Epithelial cell of proximal tubule (primary cell): ENCODE measurements around the gene EMSY. TPM values are rescaled to one million over a fixed set of nuclear protein-coding genes. Genes with fewer than 3 reads are reported as not detected.
"Not testable (repeated sequence)": the region's sequence is repeated elsewhere in the genome, so short reads cannot be mapped to it uniquely, and the experiment has no call there.

Experiments
- DNase-seq: peaks from one replicate; pipeline ENCODE4 v3.0.0-alpha.2; 2011; ENCODE audit warnings: low read depth
- H3K4me3 ChIP-seq: 2 replicates; pipeline ENCODE4 v1.5.1; 2011; ENCODE audit warnings: low read depth, mild to moderate bottlenecking, low read length
- total RNA-seq: library from RNA; depleted of rRNA; stranded (reverse); fragments of >200 nt; gene quantifications from 2 replicates; pipeline ENCODE4 v1.2.3, GENCODE V29; 2015
- TF ChIP-seq, protein P1 (sequence below): conservative IDR thresholded peaks from 2 replicates; pipeline ENCODE4 v1.5.1; 2012; ENCODE audit warnings: low read depth, mild to moderate bottlenecking, low read length

Gene EMSY
- total RNA-seq, 1 donor from 2014 or later = 7.8 TPM

DNA sequence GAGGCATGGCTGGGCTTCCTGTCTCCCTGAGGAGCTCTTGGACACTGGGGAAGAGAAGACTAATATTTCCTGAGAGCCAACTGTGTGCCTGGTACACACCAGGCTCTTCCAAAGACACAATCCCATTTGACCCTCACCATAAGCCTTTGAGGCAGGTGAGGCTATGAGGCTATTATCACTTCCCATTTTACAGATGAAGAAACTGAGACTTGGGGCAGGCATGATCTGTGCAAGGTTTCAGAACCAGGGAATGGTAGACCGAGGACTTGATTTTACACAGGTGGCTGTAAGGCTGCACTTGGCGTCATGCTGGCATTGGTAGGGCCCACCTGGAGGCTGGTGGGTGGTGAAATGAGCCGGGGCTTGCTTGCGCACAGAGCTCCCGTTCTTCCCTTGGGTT is 134.9 kb downstream of the EMSY start:
- no peak for DNase-seq
- TF ChIP-seq, protein P1, sequence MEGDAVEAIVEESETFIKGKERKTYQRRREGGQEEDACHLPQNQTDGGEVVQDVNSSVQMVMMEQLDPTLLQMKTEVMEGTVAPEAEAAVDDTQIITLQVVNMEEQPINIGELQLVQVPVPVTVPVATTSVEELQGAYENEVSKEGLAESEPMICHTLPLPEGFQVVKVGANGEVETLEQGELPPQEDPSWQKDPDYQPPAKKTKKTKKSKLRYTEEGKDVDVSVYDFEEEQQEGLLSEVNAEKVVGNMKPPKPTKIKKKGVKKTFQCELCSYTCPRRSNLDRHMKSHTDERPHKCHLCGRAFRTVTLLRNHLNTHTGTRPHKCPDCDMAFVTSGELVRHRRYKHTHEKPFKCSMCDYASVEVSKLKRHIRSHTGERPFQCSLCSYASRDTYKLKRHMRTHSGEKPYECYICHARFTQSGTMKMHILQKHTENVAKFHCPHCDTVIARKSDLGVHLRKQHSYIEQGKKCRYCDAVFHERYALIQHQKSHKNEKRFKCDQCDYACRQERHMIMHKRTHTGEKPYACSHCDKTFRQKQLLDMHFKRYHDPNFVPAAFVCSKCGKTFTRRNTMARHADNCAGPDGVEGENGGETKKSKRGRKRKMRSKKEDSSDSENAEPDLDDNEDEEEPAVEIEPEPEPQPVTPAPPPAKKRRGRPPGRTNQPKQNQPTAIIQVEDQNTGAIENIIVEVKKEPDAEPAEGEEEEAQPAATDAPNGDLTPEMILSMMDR = no peak
- no peak overlapping the region for H3K4me3 ChIP-seq

DNA sequence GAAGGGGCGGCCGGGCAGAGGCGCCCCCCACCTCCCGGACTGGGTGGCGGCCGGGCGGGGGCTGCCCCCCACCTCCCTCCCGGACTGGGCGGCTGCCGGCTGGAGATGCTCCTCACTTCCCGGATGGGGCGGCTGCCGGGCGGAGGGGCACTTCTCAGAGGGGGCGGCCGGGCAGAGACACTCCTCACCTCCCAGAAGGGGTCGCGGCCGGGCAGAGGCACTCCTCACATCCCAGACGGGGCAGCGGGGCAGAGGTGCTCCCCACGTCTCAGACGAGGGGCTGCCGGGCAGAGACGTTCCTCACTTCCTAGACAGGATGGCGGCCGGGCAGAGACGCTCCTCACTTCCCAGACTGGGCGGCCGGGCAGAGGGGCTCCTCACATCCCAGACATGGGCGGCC is 137.7 kb downstream of the EMSY start:
- not testable (repeated sequence) for H3K4me3 ChIP-seq, DNase-seq

DNA sequence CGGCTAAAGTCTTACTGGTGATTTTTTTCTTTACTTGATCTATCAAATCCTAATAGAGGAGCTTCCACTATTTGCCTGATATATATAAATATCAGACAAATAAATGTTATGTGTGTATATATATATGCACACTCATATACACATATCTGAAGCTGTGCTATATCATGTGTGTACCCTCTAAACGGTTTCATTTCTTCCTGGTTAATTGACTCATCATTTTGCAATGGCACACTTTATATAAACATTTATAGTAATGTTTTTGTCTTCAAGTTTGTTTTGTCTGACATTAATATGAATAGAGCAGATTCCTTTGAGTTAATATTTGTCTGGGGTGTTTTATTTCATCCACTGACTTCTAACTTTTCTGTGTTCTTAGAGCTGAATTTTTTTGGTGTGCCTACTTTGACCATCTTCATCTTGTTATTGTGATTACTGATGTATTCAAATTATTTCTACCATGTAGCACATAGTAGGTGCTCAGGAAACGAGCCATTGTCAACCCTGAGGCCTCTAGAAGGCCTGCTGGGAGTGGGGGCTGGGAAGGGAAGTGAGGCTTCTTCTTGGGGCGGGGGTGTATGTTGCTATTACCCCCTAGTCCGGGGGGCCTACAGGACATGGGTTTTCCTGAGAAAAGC is 143.1 kb downstream of the EMSY start:
- TF ChIP-seq, protein P1 = no peak
- DNase-seq = no peak
- H3K4me3 ChIP-seq = no peak overlapping the region

DNA sequence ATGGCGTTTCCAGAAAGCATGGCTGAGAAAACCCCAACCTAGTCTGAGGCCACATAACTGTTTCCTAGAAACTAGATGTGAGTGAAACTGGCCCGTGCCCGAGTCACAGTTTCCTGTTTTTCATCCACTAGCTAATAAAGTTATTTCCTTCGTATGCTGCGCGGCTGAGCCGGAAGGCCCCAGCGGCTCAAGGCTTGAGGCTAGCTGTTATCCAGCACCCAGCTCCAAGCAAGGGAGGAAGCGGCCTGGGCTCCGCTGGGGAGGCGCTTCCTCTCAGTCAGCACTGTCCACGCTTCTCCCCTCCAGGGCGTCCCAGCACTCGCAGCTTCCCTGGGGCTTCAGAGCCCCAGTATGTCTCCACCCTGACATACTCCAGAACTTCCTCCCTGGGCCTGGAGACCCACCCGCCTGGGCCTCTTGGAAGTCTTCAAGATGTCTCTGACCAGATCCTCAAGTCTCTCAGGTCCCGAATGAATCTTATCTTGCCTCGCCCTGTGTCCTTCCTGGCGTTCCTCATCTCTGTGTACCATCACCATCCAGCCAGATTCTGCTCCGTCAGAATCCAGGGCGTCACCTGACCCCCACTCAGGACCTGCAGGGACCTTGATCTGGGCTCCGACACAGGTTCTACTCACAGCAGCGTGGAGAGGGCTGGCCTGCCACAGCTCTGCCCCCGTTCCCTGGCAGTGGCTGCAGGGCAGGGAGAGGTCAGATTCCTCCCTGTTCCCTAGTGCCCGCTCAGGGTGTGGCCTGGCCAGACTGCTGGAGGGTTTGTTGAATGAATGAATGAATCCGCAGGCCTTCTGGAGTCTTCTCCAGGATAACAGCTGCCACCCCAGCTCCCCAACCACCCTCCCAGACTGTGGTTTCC is 143.9 kb downstream of the EMSY start:
- no peak for DNase-seq
- TF ChIP-seq, protein P1 = no peak
- H3K4me3 ChIP-seq = no peak overlapping the region

DNA sequence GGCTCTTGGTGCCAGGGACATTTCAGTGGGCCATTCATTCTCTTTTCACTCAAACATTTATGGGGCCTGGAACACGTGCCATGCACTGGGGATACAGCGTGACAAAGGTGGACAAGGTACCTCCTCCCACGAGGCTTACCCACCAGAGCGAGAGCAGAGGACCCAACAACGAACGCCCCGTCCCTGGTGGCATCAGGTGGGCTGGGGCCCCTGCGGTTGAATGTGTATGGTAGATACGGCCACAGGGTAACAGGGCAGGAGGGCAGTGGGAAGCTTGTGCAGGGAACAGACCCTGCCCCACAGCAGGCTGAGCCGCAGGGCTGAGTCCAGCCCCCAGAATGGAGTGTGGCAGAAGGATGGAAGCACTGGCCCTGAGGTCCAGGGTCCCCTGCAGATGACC is 144.7 kb downstream of the EMSY start:
- H3K4me3 ChIP-seq = no peak overlapping the region
- TF ChIP-seq, protein P1 = no peak
- DNase-seq = no peak

DNA sequence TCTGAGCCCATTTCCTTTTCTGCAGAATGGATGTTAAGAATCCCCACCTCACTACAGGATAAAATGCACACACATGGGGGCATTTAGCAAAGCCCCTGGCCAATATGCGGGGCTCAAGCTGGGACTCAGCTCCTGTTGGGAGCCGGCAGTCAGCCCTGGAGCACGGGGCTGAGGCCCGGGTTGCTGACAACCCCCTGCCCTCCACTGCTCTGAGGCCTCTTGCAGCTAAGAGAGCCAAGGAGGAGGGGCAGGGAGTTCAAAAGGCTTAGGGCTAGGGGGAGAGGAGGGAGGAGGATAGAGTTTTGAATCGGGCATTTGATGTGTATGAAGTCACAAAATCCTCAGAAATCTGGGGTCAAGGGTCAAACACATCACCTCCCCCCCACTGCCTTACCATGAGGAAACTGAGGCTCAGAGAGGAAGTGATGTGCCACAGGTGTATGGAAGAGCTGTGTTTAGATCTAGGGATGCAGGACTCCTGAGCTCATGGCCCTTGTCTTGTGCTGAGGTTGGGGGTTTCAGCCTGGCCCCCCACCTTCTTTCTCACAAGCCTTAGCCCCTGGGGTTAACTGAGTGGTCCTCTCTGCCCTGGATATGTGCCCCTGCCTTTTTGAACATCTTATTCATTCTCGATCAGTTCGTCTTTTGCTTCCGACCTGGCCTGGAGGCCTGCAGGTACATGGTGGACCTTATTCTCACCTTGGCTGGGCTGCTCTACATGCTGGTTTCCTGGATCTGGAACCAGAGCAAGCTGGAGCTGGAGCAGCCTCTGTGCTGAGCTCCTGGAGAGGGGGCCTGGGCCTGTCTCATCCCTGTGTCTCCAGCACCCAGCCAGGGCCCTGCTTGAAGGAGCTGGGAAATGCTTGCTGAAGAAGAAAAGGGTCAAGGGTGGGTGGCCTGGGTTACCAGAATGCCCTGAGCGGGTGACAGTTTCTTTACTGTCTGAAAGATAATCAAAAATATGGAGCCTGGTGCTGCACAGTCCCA is 145.4 kb downstream of the EMSY start:
- no peak for DNase-seq
- no peak overlapping the region for H3K4me3 ChIP-seq
- TF ChIP-seq, protein P1 = no peak

DNA sequence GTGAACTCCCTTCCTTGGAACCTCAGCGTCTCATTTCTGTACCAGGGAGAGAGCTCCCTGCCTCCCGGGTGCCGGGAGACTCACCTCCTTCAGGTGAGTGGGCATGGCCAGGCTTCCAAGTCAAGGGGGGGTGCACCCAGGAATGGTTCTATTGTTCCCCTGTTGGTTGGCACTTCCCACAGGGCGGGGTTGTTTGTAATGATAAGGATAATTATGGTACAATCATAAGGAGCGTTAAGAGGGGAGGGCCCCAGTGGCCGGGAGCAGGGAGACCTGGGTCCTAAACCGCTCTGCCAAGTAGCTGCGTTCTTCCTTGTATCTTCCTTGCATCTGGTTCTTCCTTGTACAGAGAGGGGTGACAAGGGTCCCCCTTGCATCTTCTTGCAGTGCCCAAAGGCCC is 146.6 kb downstream of the EMSY start:
- no peak for DNase-seq
- H3K4me3 ChIP-seq = no peak overlapping the region
- TF ChIP-seq, protein P1 = no peak
